Trophoblast cell (in vitro differentiated cells and primary cell): ENCODE results near the gene PTPRJ.
A peak's percentile ranks its signal among the peaks of the same experiment; 100 is the strongest.

Source experiments
- DNase-seq, 2 donors: peaks; one replicate each; pipeline ENCODE4 v3.0.0-alpha.2; 2016
- H2AFZ ChIP-seq: 2 replicates; pipeline ENCODE4 v1.6.1; 2013; ENCODE audit warnings: low read length, moderate library complexity, mild to moderate bottlenecking; ENCODE audit not compliant: insufficient read depth, poor library complexity
- H2AK5ac ChIP-seq: 2 replicates; pipeline ENCODE4 v1.6.1; 2013; ENCODE audit warnings: mild to moderate bottlenecking, low read length
- H2BK120ac ChIP-seq: 2 replicates; pipeline ENCODE4 v1.6.1; 2013; ENCODE audit warnings: low read length, mild to moderate bottlenecking, moderate library complexity; ENCODE audit not compliant: insufficient read depth, poor library complexity
- H2BK12ac ChIP-seq: 2 replicates; pipeline ENCODE4 v1.6.1; 2013; ENCODE audit warnings: mild to moderate bottlenecking, low read length, moderate library complexity
- H2BK5ac ChIP-seq: 2 replicates; pipeline ENCODE4 v1.6.1; 2013; ENCODE audit warnings: low read length, low read depth, moderate library complexity, mild to moderate bottlenecking; ENCODE audit not compliant: poor library complexity
- H3K14ac ChIP-seq: 2 replicates; pipeline ENCODE4 v1.6.1; 2013; ENCODE audit warnings: mild to moderate bottlenecking, low read length
- H3K18ac ChIP-seq: 2 replicates; pipeline ENCODE4 v1.6.1; 2013; ENCODE audit warnings: mild to moderate bottlenecking, low read length
- H3K23ac ChIP-seq: 2 replicates; pipeline ENCODE4 v1.6.1; 2013; ENCODE audit warnings: low read length
- H3K27ac ChIP-seq: 2 replicates; pipeline ENCODE4 v1.5.1; 2013; ENCODE audit warnings: low read depth, mild to moderate bottlenecking, inconsistent platforms, low read length, moderate library complexity
- H3K27me3 ChIP-seq: 2 replicates; pipeline ENCODE4 v1.6.1; 2013; ENCODE audit warnings: inconsistent platforms, mild to moderate bottlenecking, low read length, moderate library complexity; ENCODE audit not compliant: insufficient read depth
- H3K36me3 ChIP-seq, 2 experiments: 1 replicate in 1 of 2; 2 replicates in 1 of 2; pipeline ENCODE4 v1.6.1; 2013; ENCODE audit warnings: low read length in 2 of 2, mild to moderate bottlenecking in 2 of 2, moderate library complexity in 1 of 2; ENCODE audit not compliant: insufficient read depth in 2 of 2, control insufficient read depth in 1 of 2
- H3K4ac ChIP-seq: 2 replicates; pipeline ENCODE4 v1.6.1; 2013; ENCODE audit warnings: low read depth, mild to moderate bottlenecking, low read length, moderate library complexity
- H3K4me1 ChIP-seq, 2 experiments: 1 replicate in 1 of 2; 2 replicates in 1 of 2; pipeline ENCODE4 v1.6.1; 2013; ENCODE audit warnings: low read length in 2 of 2, mild to moderate bottlenecking in 2 of 2, moderate library complexity in 1 of 2; ENCODE audit not compliant: insufficient read depth in 2 of 2, control insufficient read depth in 1 of 2
- H3K4me2 ChIP-seq: 2 replicates; pipeline ENCODE4 v1.6.1; 2013; ENCODE audit warnings: inconsistent platforms, mild to moderate bottlenecking, low read length, moderate library complexity
- H3K4me3 ChIP-seq: 2 replicates; pipeline ENCODE4 v1.5.1; 2013; ENCODE audit warnings: mild to moderate bottlenecking, low read depth, low read length, inconsistent platforms
- H3K79me1 ChIP-seq: one replicate; pipeline ENCODE4 v1.6.1; 2013; ENCODE audit warnings: low read length
- H3K79me2 ChIP-seq: 2 replicates; pipeline ENCODE4 v1.6.1; 2013; ENCODE audit warnings: low read length, mild to moderate bottlenecking; ENCODE audit not compliant: control insufficient read depth, insufficient read depth, poor library complexity
- H3K9ac ChIP-seq: 2 replicates; pipeline ENCODE4 v1.6.1; 2013; ENCODE audit warnings: mild to moderate bottlenecking, low read length
- H3K9me3 ChIP-seq: 2 replicates; pipeline ENCODE4 v1.6.1; 2013; ENCODE audit warnings: low read depth, mild to moderate bottlenecking, control low read depth, inconsistent platforms, low read length; ENCODE audit not compliant: insufficient read depth
- H4K12ac ChIP-seq: 2 replicates; pipeline ENCODE4 v1.6.1; 2013; ENCODE audit warnings: low read depth, mild to moderate bottlenecking, low read length, moderate library complexity
- H4K8ac ChIP-seq: 2 replicates; pipeline ENCODE4 v1.6.1; 2013; ENCODE audit warnings: low read depth, mild to moderate bottlenecking, low read length, moderate library complexity
- H4K91ac ChIP-seq: one replicate; pipeline ENCODE4 v1.6.1; 2013; ENCODE audit warnings: low read depth, mild to moderate bottlenecking, low read length, moderate library complexity
- WGBS: extraction: QIAGEN DNeasy Blood & Tissue Kit; methylation state at CpG from one replicate; pipeline ENCODE4 v1.1.7; 2013; ENCODE audit warnings: missing lambda C conversion rate; ENCODE audit not compliant: insufficient read length, insufficient coverage; ENCODE audit errors: extremely low coverage; 5-methylcytosine and 5-hydroxymethylcytosine counted together

Gene PTPRJ

GRCh38 chr11:48078689-48079088 lies 98.3 kb downstream of the PTPRJ start:
- Histone ChIP-seq H4K8ac (no peak overlapping the region), H3K4me1 (no peaks in the 10 kb centered on the region), H4K12ac (no peak overlapping the region), H3K4me2 (no peak overlapping the region), H2AK5ac (no peak overlapping the region), H3K23ac (no peak overlapping the region), H3K14ac (no peak overlapping the region), H3K18ac (no peak overlapping the region), H2BK5ac (no peak overlapping the region), H3K79me1 (no peaks in the 10 kb centered on the region), H2AFZ (no peak overlapping the region), H3K4me3 (no peak overlapping the region), H3K9ac (no peak overlapping the region), H3K79me2 (no peaks in the 10 kb centered on the region), H3K9me3 (no peaks in the 10 kb centered on the region), H3K27me3 (no peaks in the 10 kb centered on the region), H3K36me3 (no peaks in the 10 kb centered on the region), H3K4ac (no peak overlapping the region), H2BK12ac (no peak overlapping the region), H3K27ac (no peak overlapping the region), H4K91ac (no peak overlapping the region), H2BK120ac (no peak overlapping the region)
- WGBS: no CpG with 5 or more reads among the region's 1 CpG
- no peak for DNase-seq

DNA sequence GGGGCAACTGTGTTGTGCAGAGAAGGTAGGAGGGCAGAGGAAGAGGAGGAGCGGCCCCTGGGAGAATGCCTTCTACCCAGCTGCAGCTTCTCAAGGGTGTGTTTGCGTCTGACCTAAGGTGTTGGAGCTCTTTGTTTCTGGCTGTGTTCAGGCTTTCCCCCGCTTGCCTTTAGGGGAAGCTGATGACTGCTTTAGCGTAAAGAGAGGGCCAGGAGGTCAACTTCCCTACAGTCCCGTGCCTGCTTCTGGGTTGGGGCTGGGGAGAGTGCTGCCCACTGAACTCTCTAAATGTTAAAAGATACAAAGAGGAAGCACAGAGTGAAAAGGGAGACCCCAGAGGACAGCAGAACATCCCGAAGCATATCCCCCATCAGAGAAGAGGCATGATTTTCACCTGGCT lies 99.2 kb downstream of the PTPRJ start:
- Histone ChIP-seq H4K91ac (no peak overlapping the region), H2BK120ac (no peak overlapping the region), H3K36me3 (no peaks in the 10 kb centered on the region), H3K79me2 (no peaks in the 10 kb centered on the region), H3K14ac (no peak overlapping the region), H4K8ac (no peak overlapping the region), H4K12ac (no peak overlapping the region), H3K4ac (no peak overlapping the region), H2AFZ (no peak overlapping the region), H3K4me2 (no peak overlapping the region), H2AK5ac (no peak overlapping the region), H3K79me1 (no peaks in the 10 kb centered on the region), H3K23ac (no peak overlapping the region), H3K9me3 (no peaks in the 10 kb centered on the region), H3K4me1 (no peaks in the 10 kb centered on the region), H2BK5ac (no peak overlapping the region), H3K4me3 (no peak overlapping the region), H3K18ac (no peak overlapping the region), H3K9ac (no peak overlapping the region), H3K27ac (no peak overlapping the region), H3K27me3 (no peaks in the 10 kb centered on the region), H2BK12ac (no peak overlapping the region)
- no CpG with 5 or more reads among the region's 6 CpGs for WGBS
- no peak for DNase-seq

DNA sequence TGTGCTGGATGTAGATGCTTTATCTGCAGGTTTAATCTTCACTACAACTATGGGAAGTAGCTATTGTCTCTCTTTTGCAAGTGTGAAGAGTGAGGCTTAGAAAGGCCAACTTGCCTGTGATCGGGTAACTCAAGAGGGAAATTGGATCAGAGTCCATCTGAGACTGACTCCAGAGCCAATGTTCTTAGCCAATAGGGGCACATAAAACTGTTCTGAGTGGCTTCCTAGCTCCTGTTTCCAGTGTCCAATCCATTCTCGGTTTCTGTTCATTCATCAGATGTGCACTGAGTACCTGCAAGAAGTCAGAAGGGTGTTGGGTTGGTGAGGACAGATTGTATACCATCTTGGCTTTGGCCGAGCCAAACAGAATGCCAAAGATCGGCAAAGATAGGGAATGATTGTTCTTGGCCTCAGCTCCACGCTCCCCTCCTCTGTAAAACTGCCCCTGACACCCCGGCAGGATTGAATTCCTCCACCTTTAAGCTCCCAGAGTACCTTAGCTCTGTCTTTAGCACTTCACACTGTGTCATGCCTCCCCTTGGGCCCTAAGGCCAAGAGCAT lies 100.0 kb downstream of the PTPRJ start:
- no peaks in the 10 kb centered on the region for H3K9me3 ChIP-seq
- H3K36me3 ChIP-seq: no peaks in the 10 kb centered on the region
- no peak overlapping the region for H3K4me2 ChIP-seq
- no peak overlapping the region for H4K12ac ChIP-seq
- H4K91ac ChIP-seq: no peak overlapping the region
- H3K27me3 ChIP-seq: no peaks in the 10 kb centered on the region
- H2BK5ac ChIP-seq: no peak overlapping the region
- H3K27ac ChIP-seq: no peak overlapping the region
- H3K4me1 ChIP-seq: no peaks in the 10 kb centered on the region
- no peak overlapping the region for H3K4me3 ChIP-seq
- no peaks in the 10 kb centered on the region for H3K79me2 ChIP-seq
- H3K18ac ChIP-seq: no peak overlapping the region
- no peak overlapping the region for H2BK12ac ChIP-seq
- H4K8ac ChIP-seq: no peak overlapping the region
- no CpG with 5 or more reads among the region's 6 CpGs for WGBS
- H2AFZ ChIP-seq: no peak overlapping the region
- no peak overlapping the region for H2BK120ac ChIP-seq
- H3K79me1 ChIP-seq: no peaks in the 10 kb centered on the region
- no peak overlapping the region for H3K4ac ChIP-seq
- H3K23ac ChIP-seq: no peak overlapping the region
- DNase-seq: no peak
- H3K9ac ChIP-seq: no peak overlapping the region
- no peak overlapping the region for H3K14ac ChIP-seq
- no peak overlapping the region for H2AK5ac ChIP-seq

DNA sequence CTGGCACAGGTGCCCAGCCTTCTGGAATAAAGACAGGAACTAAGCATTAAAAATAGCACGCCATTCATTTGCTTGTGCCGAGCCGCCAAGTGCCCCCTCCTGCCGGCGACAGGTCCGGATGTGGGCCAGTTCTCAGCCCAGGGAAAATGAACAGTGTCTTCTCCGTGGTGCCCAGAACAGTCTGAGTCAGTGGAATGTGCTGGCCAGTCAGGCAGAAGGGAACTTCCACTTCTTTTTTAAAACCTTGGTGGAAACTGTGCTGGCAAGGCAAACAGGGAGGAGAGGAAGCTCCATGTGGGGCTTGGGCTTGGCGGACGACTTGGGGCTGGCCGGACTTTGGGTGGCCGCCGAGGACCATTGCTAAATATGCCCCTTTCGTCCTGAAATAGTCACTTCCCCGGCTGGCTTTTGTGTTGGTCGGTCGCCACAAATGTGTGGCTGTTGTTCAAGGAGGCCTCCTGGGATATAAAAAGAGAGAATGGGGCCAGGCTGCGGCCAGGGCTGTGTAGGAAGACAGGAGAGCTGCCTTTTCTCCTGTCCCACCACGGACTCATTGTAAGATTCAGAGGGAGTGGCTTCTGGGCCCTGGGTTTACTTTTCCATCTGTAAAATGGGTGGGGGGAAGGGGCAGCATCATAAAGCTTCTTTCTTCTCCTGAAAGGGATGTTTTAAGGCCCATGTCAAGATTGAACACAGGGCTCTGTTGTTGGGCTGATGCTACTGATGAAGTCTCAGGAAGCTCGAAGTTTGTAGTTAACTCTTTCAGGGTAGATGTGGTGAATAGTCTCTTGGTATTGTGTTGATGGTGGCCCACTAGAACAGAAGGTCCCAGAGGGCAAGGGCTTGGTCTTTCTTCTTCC lies 101.0 kb downstream of the PTPRJ start:
- DNase-seq: peak; percentile 18 to 50
- Histone ChIP-seq H3K4ac (no peak overlapping the region), H3K18ac (no peak overlapping the region), H4K12ac (no peak overlapping the region), H3K4me1 (peaks cover 2% of the 10 kb centered on the region in 2 experiments), H4K91ac (no peak overlapping the region), H3K27ac (no peak overlapping the region), H3K4me3 (no peak overlapping the region), H3K9me3 (no peaks in the 10 kb centered on the region), H3K27me3 (no peaks in the 10 kb centered on the region), H3K14ac (no peak overlapping the region), H3K4me2 (no peak overlapping the region), H2AFZ (no peak overlapping the region), H2AK5ac (no peak overlapping the region), H2BK12ac (no peak overlapping the region), H3K9ac (no peak overlapping the region), H3K79me2 (no peaks in the 10 kb centered on the region), H3K23ac (no peak overlapping the region), H2BK120ac (no peak overlapping the region), H3K36me3 (no peaks in the 10 kb centered on the region), H4K8ac (no peak overlapping the region), H3K79me1 (no peaks in the 10 kb centered on the region), H2BK5ac (no peak overlapping the region)
- no CpG with 5 or more reads among the region's 19 CpGs for WGBS
